ENCODE results near the gene EXTL2. TPM values are rescaled to one million over a fixed set of nuclear protein-coding genes. Genes with fewer than 3 reads are reported as not detected.

Gene EXTL2
- total RNA-seq, 1 experiment from 2014 or later: 41.0 TPM

DNA sequence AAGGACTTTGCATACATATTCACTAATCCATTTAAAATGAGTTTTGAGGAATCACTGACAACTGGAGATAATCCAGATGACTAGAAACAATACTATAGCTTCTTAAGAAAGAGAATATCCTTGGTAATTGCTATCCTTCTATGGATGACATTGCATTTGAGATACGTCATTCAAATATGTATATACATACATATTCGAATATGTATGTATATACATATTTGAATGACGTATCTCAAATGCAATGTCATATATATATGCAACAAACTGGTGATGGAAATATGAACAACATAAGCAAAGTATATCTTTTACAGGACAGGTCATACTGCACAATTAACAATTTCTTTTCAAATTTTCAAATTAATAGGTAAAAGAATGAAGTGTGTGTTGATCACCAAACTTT is 41.7 kb downstream of the EXTL2 start:
- no peaks in the 10 kb centered on the region for H3K9me3 Mint-ChIP-seq
- TF ChIP-seq ELF4 (CRISPR knock-in tag; IDR thresholded peaks at IDR 0.05; ENCODE audit: low read depth) (no peak), SMAD3 (CRISPR knock-in tag; IDR thresholded peaks at IDR 0.05; ENCODE audit: borderline replicate concordance) (no peak), ZNF263 (CRISPR knock-in tag; IDR thresholded peaks at IDR 0.05; ENCODE audit: low read depth) (no peak), NFYB (CRISPR knock-in tag; conservative IDR thresholded peaks at IDR 0.05; ENCODE audit: low read depth) (no peak)
- TF ChIP-seq, protein P1, sequence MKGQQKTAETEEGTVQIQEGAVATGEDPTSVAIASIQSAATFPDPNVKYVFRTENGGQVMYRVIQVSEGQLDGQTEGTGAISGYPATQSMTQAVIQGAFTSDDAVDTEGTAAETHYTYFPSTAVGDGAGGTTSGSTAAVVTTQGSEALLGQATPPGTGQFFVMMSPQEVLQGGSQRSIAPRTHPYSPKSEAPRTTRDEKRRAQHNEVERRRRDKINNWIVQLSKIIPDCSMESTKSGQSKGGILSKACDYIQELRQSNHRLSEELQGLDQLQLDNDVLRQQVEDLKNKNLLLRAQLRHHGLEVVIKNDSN (CRISPR knock-in tag; IDR thresholded peaks at IDR 0.05): no peak
- TF ChIP-seq, protein P2, sequence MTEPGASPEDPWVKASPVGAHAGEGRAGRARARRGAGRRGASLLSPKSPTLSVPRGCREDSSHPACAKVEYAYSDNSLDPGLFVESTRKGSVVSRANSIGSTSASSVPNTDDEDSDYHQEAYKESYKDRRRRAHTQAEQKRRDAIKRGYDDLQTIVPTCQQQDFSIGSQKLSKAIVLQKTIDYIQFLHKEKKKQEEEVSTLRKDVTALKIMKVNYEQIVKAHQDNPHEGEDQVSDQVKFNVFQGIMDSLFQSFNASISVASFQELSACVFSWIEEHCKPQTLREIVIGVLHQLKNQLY (CRISPR knock-in tag; IDR thresholded peaks at IDR 0.05): no peak
- ATAC-seq (no peak), DNase-seq (ENCODE audit: low spot score) (no peak)
- no peak overlapping the region for H3K4me3 Mint-ChIP-seq
- ChIA-PET POLR2A (no interaction called here), CTCF (no interaction called here)
- H3K4me1 Mint-ChIP-seq: no peaks in the 10 kb centered on the region
- H3K27me3 Mint-ChIP-seq (ENCODE audit: low read depth): peaks cover 40% of the 10 kb centered on the region
- no peak overlapping the region for H3K27ac Mint-ChIP-seq
- no peaks in the 10 kb centered on the region for H3K36me3 Mint-ChIP-seq

DNA sequence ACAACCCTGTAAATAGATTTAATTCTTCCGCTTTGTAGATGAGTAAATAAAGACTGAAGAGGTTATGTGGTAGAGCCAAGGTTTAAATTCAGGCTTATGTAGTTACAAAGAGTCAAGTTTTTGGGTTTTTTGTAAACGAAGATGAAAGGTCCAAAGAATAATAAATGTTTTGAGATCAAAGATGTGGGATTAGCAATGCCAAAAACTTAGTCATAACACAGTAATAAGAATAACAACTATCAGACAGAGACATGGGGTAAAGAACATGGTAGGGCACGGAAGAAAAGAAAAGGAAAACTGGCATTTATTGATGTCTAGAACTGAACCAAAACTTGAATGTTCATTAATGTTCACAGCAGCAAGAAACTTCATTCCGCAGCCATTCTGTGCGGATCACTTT is 42.9 kb downstream of the EXTL2 start:
- no peaks in the 10 kb centered on the region for H3K36me3 Mint-ChIP-seq
- ChIA-PET POLR2A (no interaction called here), CTCF (no interaction called here)
- DNase-seq (ENCODE audit: low spot score) (no peak), ATAC-seq (no peak)
- no peaks in the 10 kb centered on the region for H3K4me1 Mint-ChIP-seq
- H3K27me3 Mint-ChIP-seq (ENCODE audit: low read depth): peaks cover 52% of the 10 kb centered on the region
- H3K4me3 Mint-ChIP-seq: no peak overlapping the region
- H3K9me3 Mint-ChIP-seq: no peaks in the 10 kb centered on the region
- H3K27ac Mint-ChIP-seq: no peak overlapping the region
- TF ChIP-seq, protein P3, sequence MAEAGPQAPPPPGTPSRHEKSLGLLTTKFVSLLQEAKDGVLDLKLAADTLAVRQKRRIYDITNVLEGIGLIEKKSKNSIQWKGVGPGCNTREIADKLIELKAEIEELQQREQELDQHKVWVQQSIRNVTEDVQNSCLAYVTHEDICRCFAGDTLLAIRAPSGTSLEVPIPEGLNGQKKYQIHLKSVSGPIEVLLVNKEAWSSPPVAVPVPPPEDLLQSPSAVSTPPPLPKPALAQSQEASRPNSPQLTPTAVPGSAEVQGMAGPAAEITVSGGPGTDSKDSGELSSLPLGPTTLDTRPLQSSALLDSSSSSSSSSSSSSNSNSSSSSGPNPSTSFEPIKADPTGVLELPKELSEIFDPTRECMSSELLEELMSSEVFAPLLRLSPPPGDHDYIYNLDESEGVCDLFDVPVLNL (CRISPR knock-in tag; IDR thresholded peaks at IDR 0.05; ENCODE audit: borderline replicate concordance, low read depth): no peak
- TF ChIP-seq JUN (CRISPR knock-in tag; IDR thresholded peaks at IDR 0.05): no peak
- TF ChIP-seq, protein P4, sequence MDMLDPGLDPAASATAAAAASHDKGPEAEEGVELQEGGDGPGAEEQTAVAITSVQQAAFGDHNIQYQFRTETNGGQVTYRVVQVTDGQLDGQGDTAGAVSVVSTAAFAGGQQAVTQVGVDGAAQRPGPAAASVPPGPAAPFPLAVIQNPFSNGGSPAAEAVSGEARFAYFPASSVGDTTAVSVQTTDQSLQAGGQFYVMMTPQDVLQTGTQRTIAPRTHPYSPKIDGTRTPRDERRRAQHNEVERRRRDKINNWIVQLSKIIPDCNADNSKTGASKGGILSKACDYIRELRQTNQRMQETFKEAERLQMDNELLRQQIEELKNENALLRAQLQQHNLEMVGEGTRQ (CRISPR knock-in tag; IDR thresholded peaks at IDR 0.05): no peak
- TF ChIP-seq MXD4 (CRISPR knock-in tag; IDR thresholded peaks at IDR 0.05; ENCODE audit: borderline replicate concordance): no peak
- TF ChIP-seq ZNF396 (CRISPR knock-in tag; IDR thresholded peaks at IDR 0.05; ENCODE audit: borderline replicate concordance): no peak
- TF ChIP-seq, protein P5, sequence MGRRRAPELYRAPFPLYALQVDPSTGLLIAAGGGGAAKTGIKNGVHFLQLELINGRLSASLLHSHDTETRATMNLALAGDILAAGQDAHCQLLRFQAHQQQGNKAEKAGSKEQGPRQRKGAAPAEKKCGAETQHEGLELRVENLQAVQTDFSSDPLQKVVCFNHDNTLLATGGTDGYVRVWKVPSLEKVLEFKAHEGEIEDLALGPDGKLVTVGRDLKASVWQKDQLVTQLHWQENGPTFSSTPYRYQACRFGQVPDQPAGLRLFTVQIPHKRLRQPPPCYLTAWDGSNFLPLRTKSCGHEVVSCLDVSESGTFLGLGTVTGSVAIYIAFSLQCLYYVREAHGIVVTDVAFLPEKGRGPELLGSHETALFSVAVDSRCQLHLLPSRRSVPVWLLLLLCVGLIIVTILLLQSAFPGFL (CRISPR knock-in tag; IDR thresholded peaks at IDR 0.05; ENCODE audit: borderline replicate concordance): no peak
- TF ChIP-seq, protein P6, sequence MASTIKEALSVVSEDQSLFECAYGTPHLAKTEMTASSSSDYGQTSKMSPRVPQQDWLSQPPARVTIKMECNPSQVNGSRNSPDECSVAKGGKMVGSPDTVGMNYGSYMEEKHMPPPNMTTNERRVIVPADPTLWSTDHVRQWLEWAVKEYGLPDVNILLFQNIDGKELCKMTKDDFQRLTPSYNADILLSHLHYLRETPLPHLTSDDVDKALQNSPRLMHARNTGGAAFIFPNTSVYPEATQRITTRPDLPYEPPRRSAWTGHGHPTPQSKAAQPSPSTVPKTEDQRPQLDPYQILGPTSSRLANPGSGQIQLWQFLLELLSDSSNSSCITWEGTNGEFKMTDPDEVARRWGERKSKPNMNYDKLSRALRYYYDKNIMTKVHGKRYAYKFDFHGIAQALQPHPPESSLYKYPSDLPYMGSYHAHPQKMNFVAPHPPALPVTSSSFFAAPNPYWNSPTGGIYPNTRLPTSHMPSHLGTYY (CRISPR knock-in tag; IDR thresholded peaks at IDR 0.05): no peak
- TF ChIP-seq, protein P7, sequence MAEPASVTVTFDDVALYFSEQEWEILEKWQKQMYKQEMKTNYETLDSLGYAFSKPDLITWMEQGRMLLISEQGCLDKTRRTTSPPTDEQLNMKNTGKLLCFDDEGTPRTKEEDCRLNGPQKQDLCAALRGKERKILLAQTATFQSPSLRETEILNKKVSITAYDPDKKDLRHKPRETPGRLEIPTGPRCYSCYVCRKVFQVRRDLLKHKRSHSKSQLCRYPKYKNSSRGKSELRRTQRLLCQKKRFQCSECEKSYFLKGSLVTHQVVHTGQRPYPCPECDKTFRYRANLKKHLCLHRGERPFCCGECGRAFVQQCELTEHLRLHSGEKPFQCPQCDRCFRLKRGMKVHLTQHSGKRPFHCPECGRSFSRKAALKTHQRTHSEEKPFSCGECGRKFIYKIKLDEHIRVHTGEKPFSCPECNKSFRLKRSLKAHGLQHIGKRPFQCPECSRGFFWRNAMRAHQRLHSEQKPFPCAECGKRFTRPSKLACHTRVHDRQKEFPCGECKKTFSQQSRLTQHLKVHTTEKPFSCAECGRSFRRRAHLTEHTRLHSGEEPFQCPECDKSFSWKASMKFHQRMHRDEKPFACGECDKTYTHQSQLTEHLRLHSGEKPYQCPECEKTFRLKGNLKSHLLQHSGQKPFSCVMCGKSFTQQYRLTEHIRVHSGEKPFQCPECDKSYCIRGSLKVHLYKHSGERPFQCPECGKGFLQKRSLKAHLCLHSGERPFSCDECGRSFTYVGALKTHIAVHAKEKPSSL (CRISPR knock-in tag; conservative IDR thresholded peaks at IDR 0.05): no peak
- TF ChIP-seq OVOL2 (CRISPR knock-in tag; IDR thresholded peaks at IDR 0.05; ENCODE audit: borderline replicate concordance): no peak
- TF ChIP-seq GABPB1 (CRISPR knock-in tag; IDR thresholded peaks at IDR 0.05): no peak
- no peak for TF ChIP-seq RELA (CRISPR knock-in tag; IDR thresholded peaks at IDR 0.05; ENCODE audit: borderline replicate concordance)
- no peak for TF ChIP-seq NR2C2 (CRISPR knock-in tag; IDR thresholded peaks at IDR 0.05)
- TF ChIP-seq, protein P8, sequence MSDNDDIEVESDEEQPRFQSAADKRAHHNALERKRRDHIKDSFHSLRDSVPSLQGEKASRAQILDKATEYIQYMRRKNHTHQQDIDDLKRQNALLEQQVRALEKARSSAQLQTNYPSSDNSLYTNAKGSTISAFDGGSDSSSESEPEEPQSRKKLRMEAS (CRISPR knock-in tag; IDR thresholded peaks at IDR 0.05): no peak
- no peak for TF ChIP-seq TP53 (CRISPR knock-in tag; IDR thresholded peaks at IDR 0.05)
- TF ChIP-seq, protein P9, sequence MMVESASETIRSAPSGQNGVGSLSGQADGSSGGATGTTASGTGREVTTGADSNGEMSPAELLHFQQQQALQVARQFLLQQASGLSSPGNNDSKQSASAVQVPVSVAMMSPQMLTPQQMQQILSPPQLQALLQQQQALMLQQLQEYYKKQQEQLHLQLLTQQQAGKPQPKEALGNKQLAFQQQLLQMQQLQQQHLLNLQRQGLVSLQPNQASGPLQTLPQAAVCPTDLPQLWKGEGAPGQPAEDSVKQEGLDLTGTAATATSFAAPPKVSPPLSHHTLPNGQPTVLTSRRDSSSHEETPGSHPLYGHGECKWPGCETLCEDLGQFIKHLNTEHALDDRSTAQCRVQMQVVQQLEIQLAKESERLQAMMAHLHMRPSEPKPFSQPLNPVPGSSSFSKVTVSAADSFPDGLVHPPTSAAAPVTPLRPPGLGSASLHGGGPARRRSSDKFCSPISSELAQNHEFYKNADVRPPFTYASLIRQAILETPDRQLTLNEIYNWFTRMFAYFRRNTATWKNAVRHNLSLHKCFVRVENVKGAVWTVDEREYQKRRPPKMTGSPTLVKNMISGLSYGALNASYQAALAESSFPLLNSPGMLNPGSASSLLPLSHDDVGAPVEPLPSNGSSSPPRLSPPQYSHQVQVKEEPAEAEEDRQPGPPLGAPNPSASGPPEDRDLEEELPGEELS (CRISPR knock-in tag; IDR thresholded peaks at IDR 0.05): no peak
- no peak for TF ChIP-seq ZNF317 (CRISPR knock-in tag; IDR thresholded peaks at IDR 0.05; ENCODE audit: borderline replicate concordance, low read depth)
- no peak for TF ChIP-seq NFE2L1 (CRISPR knock-in tag; IDR thresholded peaks at IDR 0.05)
- TF ChIP-seq SMAD4 (CRISPR knock-in tag; IDR thresholded peaks at IDR 0.05): no peak
